Naive thymus-derived CD8-positive, alpha-beta T cell (primary cell): ENCODE results near the gene RNF39. TPM values are rescaled to one million over a fixed set of nuclear protein-coding genes. Genes with fewer than 3 reads are reported as not detected.
A peak's percentile ranks its signal among the peaks of the same experiment; 100 is the strongest.

ENCODE experiments used
- ATAC-seq, 2 donors: fragments of 150-1000 bp; cut with Tn5 transposase in 1 of 2; sonication (Bioruptor Pico), chemical (Tn5 transposase) in 1 of 2; 1 replicate in 1 of 2; 2 replicates in 1 of 2; pipeline ENCODE4 v1.10.0; 2021; ENCODE audit warnings: mild to moderate bottlenecking in 2 of 2, moderate library complexity in 2 of 2
- POLR2A ChIA-PET: fragments of 350-600 bp; sonication (Branson Sonifier 250); formaldehyde crosslinking; loops from one replicate; lab custom pipeline; 2021; ENCODE audit warnings: antibody characterized with exemption; lab: Charles Lee
- DNase-seq, 10 donors: peaks; one replicate each; pipeline versions ENCODE4 v3.0.0 to v3.0.0-alpha.2; 2020 to 2022
- H3K27ac Mint-ChIP-seq, 10 donors: one replicate each; pipeline ENCODE4 v1.8.0; 2020 to 2022; ENCODE audit warnings: mild to moderate bottlenecking in 10 of 10, mixed read lengths in 10 of 10, moderate library complexity in 4 of 10, inconsistent platforms in 1 of 10
- H3K27me3 Mint-ChIP-seq, 5 donors: one replicate each; pipeline ENCODE4 v1.8.0; 2021 to 2022; ENCODE audit warnings: mixed read lengths in 5 of 5
- H3K36me3 Mint-ChIP-seq, 3 donors: one replicate each; pipeline ENCODE4 v1.8.0; 2020 to 2022; ENCODE audit warnings: mixed read lengths in 3 of 3, mild to moderate bottlenecking in 2 of 3, inconsistent platforms in 1 of 3
- H3K4me1 Mint-ChIP-seq, 4 donors: one replicate each; pipeline ENCODE4 v1.8.0; 2021 to 2022; ENCODE audit warnings: mixed read lengths in 4 of 4
- H3K4me3 Mint-ChIP-seq, 10 donors: one replicate each; pipeline ENCODE4 v1.8.0; 2020 to 2022; ENCODE audit warnings: mild to moderate bottlenecking in 10 of 10, mixed read lengths in 10 of 10, moderate library complexity in 6 of 10, inconsistent platforms in 1 of 10
- H3K9me3 Mint-ChIP-seq, 9 donors: one replicate each; pipeline ENCODE4 v1.8.0; 2020 to 2022; ENCODE audit warnings: mixed read lengths in 9 of 9, mild to moderate bottlenecking in 3 of 9, inconsistent platforms in 1 of 9, moderate library complexity in 1 of 9
- polyA plus RNA-seq, 3 donors: library from polyadenylated mRNA; unstranded; fragments of 300-500 nt; fragmentation: Illumina TruSeq; gene quantifications; one replicate each; pipeline ENCODE4 v1.2.3, GENCODE V29; 2021
- total RNA-seq, 8 experiments: library from RNA in 2 of 8; stranded (reverse) in 2 of 8; gene quantifications; one replicate each; pipeline ENCODE4 v1.2.3 and lab custom pipeline; 2021 to 2026

RNF39 gene
- total and polyA plus RNA-seq, 5 experiments from 2014 or later: 0.10 TPM; not detected in 4

DNA sequence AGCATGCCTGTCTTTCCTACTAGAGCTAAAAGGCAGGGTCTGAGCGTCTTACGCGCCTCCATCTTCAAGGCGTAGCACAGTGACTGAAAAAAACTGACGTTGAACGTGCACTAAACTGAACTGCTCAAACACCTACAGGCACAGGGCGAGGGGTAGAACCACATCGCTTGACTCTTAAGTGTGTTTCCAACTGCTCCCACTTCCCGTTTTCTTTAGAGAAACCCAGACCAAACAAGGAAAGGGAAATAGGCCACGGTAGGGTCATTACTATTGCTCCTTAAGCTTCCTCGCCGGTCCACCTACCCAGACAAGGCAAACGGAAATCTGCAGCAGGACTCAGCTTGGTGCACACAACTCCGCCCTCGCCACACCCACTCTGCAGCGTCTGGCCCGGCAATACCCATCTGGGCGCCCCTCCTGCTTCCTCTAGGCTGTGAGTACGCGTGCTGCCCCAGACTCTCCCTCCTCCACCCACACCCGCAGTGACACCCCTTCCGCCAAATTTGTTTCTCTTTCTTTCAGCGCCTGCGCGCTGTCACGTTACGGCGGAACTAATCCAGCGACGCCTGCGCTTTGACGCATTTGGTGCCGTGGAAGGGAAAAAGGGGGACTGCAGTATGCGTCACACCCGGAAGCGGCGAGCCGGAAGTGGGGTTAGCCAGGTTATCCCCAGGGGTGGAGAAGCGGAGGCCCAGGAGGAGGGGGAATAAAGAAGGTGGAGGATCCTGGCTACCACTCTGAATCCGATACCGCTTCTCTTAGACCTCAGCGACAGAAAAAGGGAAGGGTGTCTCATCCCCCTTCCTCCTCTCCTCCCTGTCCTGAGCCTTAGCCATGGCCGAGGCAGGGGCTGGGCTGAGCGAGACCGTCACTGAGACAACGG is 8.8 kb downstream of the RNF39 start, which contains the start of gene PPP1R11:
Gene PPP1R11, plus strand, starts transcription at position 622 of the 883 bp plus-strand sequence. Its CDS starts 213 bp downstream, at position 835.
- peaks cover 36 to 75% (median 59%) of the 10 kb centered on the region in 4 donors for H3K4me1 Mint-ChIP-seq
- POLR2A ChIA-PET: interaction anchor here (0.5 to 2.4 kb wide), 13 partner anchors 9 to 1480 kb away, joined by 3 to 20 read pairs (median 5); partner anchors contain the start of genes MDC1, TRIM26 and TRIM39
- H3K4me3 Mint-ChIP-seq: peak within 1 kb of the TSS; percentile 86 to 99 (median 98)
- DNase-seq: peak; percentile 94 to 99 (median 98)
- ATAC-seq: peak; percentile 95 to 96
- H3K9me3 Mint-ChIP-seq: no peaks in the 10 kb centered on the region
- peaks cover 6 to 22% (median 14%) of the 10 kb centered on the region in 5 donors for H3K27me3 Mint-ChIP-seq
- H3K36me3 Mint-ChIP-seq: peaks cover 15 to 68% (median 23%) of the 10 kb centered on the region in 3 donors
- peak within 1 kb of the TSS; percentile 97 to 100 (median 99) for H3K27ac Mint-ChIP-seq

- H3K27ac Mint-ChIP-seq: peak overlapping the region; percentile 97 to 100 (median 99)
- peak overlapping the region; percentile 86 to 99 (median 98) for H3K4me3 Mint-ChIP-seq
- no peak for ATAC-seq
- POLR2A ChIA-PET: interaction anchor here (0.5 to 2.4 kb wide), 13 partner anchors 8 to 1479 kb away, joined by 3 to 20 read pairs (median 5); partner anchors contain the start of genes MDC1, TRIM26 and TRIM39
- H3K4me1 Mint-ChIP-seq: peaks cover 34 to 76% (median 57%) of the 10 kb centered on the region in 4 donors
- peaks cover 15 to 69% (median 23%) of the 10 kb centered on the region in 3 donors for H3K36me3 Mint-ChIP-seq
- no peak for DNase-seq
- peaks cover 3 to 15% (median 9%) of the 10 kb centered on the region in 5 donors for H3K27me3 Mint-ChIP-seq
- no peaks in the 10 kb centered on the region for H3K9me3 Mint-ChIP-seq
Measured at GRCh38 chr6:30066082-30066481, 9.5 kb downstream of the RNF39 start.

GRCh38 chr6:30063315-30063714 is 12.3 kb downstream of the RNF39 start:
- peak overlapping the region; percentile 14 to 99 (median 65) for H3K4me3 Mint-ChIP-seq
- peaks cover 29 to 73% (median 51%) of the 10 kb centered on the region in 4 donors for H3K4me1 Mint-ChIP-seq
- POLR2A ChIA-PET: no interaction called here
- H3K27me3 Mint-ChIP-seq: peaks cover 0 to 4% (median 0%) of the 10 kb centered on the region in 5 donors
- no peaks in the 10 kb centered on the region for H3K9me3 Mint-ChIP-seq
- ATAC-seq: no peak
- no peak for DNase-seq
- H3K36me3 Mint-ChIP-seq: peaks cover 0 to 47% (median 1%) of the 10 kb centered on the region in 3 donors
- peak overlapping the region in 6 of 10 donors; percentile 15 to 99 (median 75) for H3K27ac Mint-ChIP-seq

GRCh38 chr6:30062471-30063178 is 12.9 kb downstream of the RNF39 start:
- no peaks in the 10 kb centered on the region for H3K27me3 Mint-ChIP-seq
- ATAC-seq (no peak), DNase-seq (no peak)
- no peaks in the 10 kb centered on the region for H3K9me3 Mint-ChIP-seq
- H3K36me3 Mint-ChIP-seq: peaks cover 0 to 49% (median 2%) of the 10 kb centered on the region in 3 donors
- H3K27ac Mint-ChIP-seq: peak overlapping the region; percentile 82 to 100 (median 99)
- H3K4me3 Mint-ChIP-seq: peak overlapping the region; percentile 87 to 100 (median 99)
- POLR2A ChIA-PET: interaction anchor here (0.6 to 3.6 kb wide), 5 partner anchors 12 to 1602 kb away, joined by 3 to 18 read pairs (median 14); partner anchors contain the start of genes HLA-A, RNF39 and TRIM39
- peaks cover 22 to 66% (median 44%) of the 10 kb centered on the region in 4 donors for H3K4me1 Mint-ChIP-seq

DNA sequence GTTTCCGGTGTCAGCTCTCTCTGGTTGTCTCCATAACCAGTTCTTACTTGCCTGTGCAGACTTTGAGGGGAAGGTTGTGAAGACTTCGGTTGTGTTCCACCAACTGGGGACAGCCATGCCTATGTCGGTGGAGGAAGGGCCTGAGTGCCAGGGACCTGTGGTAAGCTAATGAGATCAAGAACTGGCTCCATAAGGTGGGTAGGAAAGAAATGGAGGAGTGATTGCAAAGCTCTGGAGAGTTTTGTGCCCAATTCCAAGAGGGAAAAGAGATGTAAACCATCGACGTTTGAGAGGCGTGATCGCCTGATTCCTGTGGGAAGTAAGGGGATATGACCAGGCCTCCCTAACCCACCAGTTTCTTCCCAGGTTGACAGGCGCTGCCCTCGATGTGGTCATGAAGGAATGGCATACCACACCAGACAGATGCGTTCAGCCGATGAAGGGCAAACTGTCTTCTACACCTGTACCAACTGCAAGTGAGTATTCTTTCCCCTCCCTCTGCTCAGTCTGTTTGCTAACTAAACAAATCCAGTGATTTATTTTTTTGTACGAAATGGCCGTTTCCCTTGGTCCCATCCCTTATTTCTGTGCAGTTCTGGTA is 13.6 kb downstream of the RNF39 start:
- Mint-ChIP-seq H3K4me3 (peak overlapping the region; percentile 87 to 100 (median 99)), H3K27ac (peak overlapping the region; percentile 97 to 100 (median 99)), H3K27me3 (no peaks in the 10 kb centered on the region), H3K4me1 (peaks cover 20 to 61% (median 38%) of the 10 kb centered on the region in 4 donors), H3K36me3 (peaks cover 0 to 53% (median 5%) of the 10 kb centered on the region in 3 donors), H3K9me3 (no peaks in the 10 kb centered on the region)
- peak; percentile 35 to 55 for ATAC-seq
- POLR2A ChIA-PET: interaction anchor here (1.1 to 3.6 kb wide), 8 partner anchors 10 to 412 kb away, joined by 3 to 18 read pairs (median 12); partner anchors contain the start of genes HLA-A, RNF39, TRIM26 and TRIM39
- DNase-seq: peak in 6 of 10 donors; percentile 9 to 77 (median 49)

DNA sequence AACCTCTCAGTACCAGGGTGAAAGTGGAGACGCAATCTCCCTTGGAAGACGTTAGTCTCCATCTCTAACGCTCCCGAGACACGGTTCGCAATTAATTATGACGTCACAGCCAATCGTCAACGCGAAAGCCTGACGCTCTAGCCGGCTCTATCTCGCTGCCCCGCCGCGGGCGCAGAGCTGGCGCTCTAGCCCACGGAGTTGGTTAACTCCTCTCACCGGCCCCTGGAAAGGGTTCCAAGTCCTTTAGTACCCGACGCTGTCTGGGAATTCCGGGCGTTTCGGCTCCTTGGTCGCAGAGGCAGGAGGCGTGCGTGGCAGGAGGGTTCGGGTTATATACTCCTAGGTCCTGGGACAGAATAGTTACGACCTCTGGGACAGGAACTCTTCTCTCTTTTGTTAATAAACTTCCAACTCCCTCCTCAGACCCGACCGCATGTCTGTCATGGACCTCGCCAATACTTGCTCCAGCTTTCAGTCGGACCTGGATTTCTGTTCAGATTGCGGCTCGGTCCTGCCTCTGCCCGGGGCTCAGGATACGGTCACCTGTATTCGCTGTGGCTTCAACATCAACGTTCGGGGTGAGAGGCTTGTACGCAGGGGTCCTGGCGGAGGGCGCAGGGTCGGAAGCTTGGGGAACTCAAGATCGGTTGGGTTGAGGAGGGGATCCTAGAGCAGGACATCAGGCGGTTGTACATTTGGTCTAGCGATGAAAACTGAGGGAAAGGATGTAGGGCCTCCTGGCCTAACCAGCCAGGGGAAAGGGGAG is 14.3 kb downstream of the RNF39 start, which contains the start of gene POLR1H:
Gene POLR1H, plus strand, starts transcription at position 174 of the 766 bp plus-strand sequence. Its CDS starts 260 bp downstream, at position 434.
- peaks cover 0 to 59% (median 5%) of the 10 kb centered on the region in 3 donors for H3K36me3 Mint-ChIP-seq

GRCh38 chr6:30060606-30061091 is 14.9 kb downstream of the RNF39 start:
- no peaks in the 10 kb centered on the region for H3K9me3 Mint-ChIP-seq
- peaks cover 0 to 60% (median 5%) of the 10 kb centered on the region in 3 donors for H3K36me3 Mint-ChIP-seq
- DNase-seq: peak in 2 of 10 donors; percentile 20 to 26
- H3K4me3 Mint-ChIP-seq: peak overlapping the region; percentile 87 to 100 (median 99)
- no peaks in the 10 kb centered on the region for H3K27me3 Mint-ChIP-seq
- H3K27ac Mint-ChIP-seq: peak overlapping the region; percentile 97 to 100 (median 99)
- ATAC-seq: peak; percentile 33 to 44
- POLR2A ChIA-PET: interaction anchor here (0.7 to 3.6 kb wide), 12 partner anchors 9 to 419 kb away, joined by 3 to 18 read pairs (median 7); partner anchors contain the start of genes HLA-A, RNF39, TRIM26 and TRIM39
- H3K4me1 Mint-ChIP-seq: peaks cover 14 to 47% (median 30%) of the 10 kb centered on the region in 4 donors

More for the DNA sequence above, 14.3 kb downstream of the RNF39 start, which contains the start of gene POLR1H:
- H3K4me3 Mint-ChIP-seq: peak within 1 kb of the TSS; percentile 87 to 100 (median 99)
- POLR2A ChIA-PET: interaction anchor here (0.6 to 3.6 kb wide), 14 partner anchors 8 to 1837 kb away, joined by 3 to 18 read pairs (median 6); partner anchors contain the start of genes HLA-A, RNF39, TRIM26 and TRIM39
- no peaks in the 10 kb centered on the region for H3K27me3 Mint-ChIP-seq
- DNase-seq (peak; percentile 70 to 93 (median 85)), ATAC-seq (peak; percentile 87 to 93)
- H3K9me3 Mint-ChIP-seq: no peaks in the 10 kb centered on the region
- H3K4me1 Mint-ChIP-seq: peaks cover 17 to 54% (median 34%) of the 10 kb centered on the region in 4 donors
- peak within 1 kb of the TSS; percentile 97 to 100 (median 99) for H3K27ac Mint-ChIP-seq

- H3K27ac Mint-ChIP-seq: no peak overlapping the region
- POLR2A ChIA-PET: no interaction called here
Measured at GRCh38 chr6:30055513-30055912, 20.1 kb downstream of the RNF39 start.

GRCh38 chr6:30053682-30054081 is 21.9 kb downstream of the RNF39 start:
- no peak overlapping the region for H3K4me3 Mint-ChIP-seq
- POLR2A ChIA-PET: no interaction called here
- no peak overlapping the region for H3K27ac Mint-ChIP-seq
- peaks cover 5 to 6% (median 5%) of the 10 kb centered on the region in 4 donors for H3K4me1 Mint-ChIP-seq
- peaks cover 0 to 69% (median 16%) of the 10 kb centered on the region in 3 donors for H3K36me3 Mint-ChIP-seq
- no peaks in the 10 kb centered on the region for H3K9me3 Mint-ChIP-seq
- no peaks in the 10 kb centered on the region for H3K27me3 Mint-ChIP-seq
- no peak for ATAC-seq
- no peak for DNase-seq

More at GRCh38 chr6:30055513-30055912, 20.1 kb downstream of the RNF39 start:
- Mint-ChIP-seq H3K27me3 (no peaks in the 10 kb centered on the region), H3K9me3 (no peaks in the 10 kb centered on the region), H3K36me3 (peaks cover 0 to 65% (median 16%) of the 10 kb centered on the region in 3 donors), H3K4me1 (peaks cover 6 to 17% (median 12%) of the 10 kb centered on the region in 4 donors), H3K4me3 (no peak overlapping the region)
- ATAC-seq: no peak
- no peak for DNase-seq

DNA sequence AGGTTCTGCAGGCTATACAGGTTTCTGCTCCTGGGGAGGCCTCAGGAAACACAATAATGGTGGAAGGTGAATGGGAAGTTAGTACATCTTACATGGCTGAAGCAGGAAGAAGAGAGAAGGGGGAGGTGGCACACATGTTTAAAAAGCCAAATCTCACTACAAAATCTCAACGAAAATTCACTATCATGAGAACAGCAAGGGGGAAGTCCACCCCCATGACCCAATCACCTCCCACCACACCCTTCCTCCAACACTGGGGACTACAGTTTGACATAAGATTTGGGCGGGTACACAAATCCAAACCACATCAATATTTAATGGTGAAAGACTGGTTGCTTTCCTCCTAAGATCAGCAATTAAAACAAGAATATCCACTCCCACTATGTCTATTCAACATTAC is 28.3 kb downstream of the RNF39 start:
- Mint-ChIP-seq H3K27ac (peak overlapping the region in 2 of 10 donors; percentile 7 to 61), H3K27me3 (no peaks in the 10 kb centered on the region), H3K4me1 (peaks cover 5 to 9% (median 7%) of the 10 kb centered on the region in 4 donors), H3K4me3 (no peak overlapping the region), H3K9me3 (no peaks in the 10 kb centered on the region), H3K36me3 (peaks cover 0 to 40% (median 7%) of the 10 kb centered on the region in 3 donors)
- ATAC-seq: peak in 1 of 2 donors; percentile 29
- POLR2A ChIA-PET: no interaction called here
- DNase-seq: no peak
